Fibroblast of the aortic adventitia (primary cell): ENCODE data around the gene DSN1. TPM values are rescaled to one million over a fixed set of nuclear protein-coding genes. Genes with fewer than 3 reads are reported as not detected.

Experiments
- DNase-seq: peaks from one replicate; pipeline ENCODE4 v3.0.0-alpha.2; 2010; ENCODE audit warnings: low read depth
- H3K4me3 ChIP-seq: 2 replicates; pipeline ENCODE4 v1.5.1; 2011; ENCODE audit warnings: low read depth, mild to moderate bottlenecking, control low read depth, low read length, moderate library complexity
- total RNA-seq: library from RNA; depleted of rRNA; stranded (reverse); fragments of >200 nt; gene quantifications from 2 replicates; pipeline ENCODE4 v1.2.3, GENCODE V29; 2012; ENCODE audit warnings: low replicate concordance
- TF ChIP-seq, protein P1 (sequence below): IDR thresholded peaks from 2 replicates; pipeline ENCODE4 v1.5.1; 2011; ENCODE audit warnings: mild to moderate bottlenecking, low read length, control low read depth, inconsistent platforms; ENCODE audit not compliant: insufficient read depth

The DSN1 gene
- total RNA-seq, 1 donor: 40.4 TPM

- TF ChIP-seq, protein P1, sequence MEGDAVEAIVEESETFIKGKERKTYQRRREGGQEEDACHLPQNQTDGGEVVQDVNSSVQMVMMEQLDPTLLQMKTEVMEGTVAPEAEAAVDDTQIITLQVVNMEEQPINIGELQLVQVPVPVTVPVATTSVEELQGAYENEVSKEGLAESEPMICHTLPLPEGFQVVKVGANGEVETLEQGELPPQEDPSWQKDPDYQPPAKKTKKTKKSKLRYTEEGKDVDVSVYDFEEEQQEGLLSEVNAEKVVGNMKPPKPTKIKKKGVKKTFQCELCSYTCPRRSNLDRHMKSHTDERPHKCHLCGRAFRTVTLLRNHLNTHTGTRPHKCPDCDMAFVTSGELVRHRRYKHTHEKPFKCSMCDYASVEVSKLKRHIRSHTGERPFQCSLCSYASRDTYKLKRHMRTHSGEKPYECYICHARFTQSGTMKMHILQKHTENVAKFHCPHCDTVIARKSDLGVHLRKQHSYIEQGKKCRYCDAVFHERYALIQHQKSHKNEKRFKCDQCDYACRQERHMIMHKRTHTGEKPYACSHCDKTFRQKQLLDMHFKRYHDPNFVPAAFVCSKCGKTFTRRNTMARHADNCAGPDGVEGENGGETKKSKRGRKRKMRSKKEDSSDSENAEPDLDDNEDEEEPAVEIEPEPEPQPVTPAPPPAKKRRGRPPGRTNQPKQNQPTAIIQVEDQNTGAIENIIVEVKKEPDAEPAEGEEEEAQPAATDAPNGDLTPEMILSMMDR: no peak
- no peak overlapping the region for H3K4me3 ChIP-seq
- DNase-seq: no peak
Observed at GRCh38 chr20:36712775-36713174, 60.8 kb downstream of the DSN1 start.

- TF ChIP-seq, protein P1: no peak
- no peak overlapping the region for H3K4me3 ChIP-seq
- no peak for DNase-seq
Observed at GRCh38 chr20:36709126-36709525, 64.4 kb downstream of the DSN1 start.

DNA sequence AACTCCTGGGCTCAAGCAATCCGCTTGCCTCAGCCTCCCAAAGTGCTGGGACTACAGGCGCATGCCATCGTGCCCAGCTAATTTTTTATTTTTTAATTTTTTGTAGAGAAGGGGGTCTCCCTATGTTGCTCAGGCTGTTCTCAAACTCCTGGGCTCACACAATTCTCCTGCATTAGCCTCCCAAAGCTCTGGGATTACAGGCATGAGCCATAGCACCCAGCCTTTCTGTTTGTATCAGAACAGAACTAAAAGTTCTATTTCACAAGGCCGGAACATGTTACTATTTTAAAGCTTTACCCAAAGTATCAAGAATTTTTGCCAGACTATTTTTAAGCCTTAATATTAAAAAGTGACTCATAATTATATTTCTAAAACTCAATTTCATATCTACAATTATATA, 70.0 kb downstream of the DSN1 start:
- TF ChIP-seq, protein P1: no peak
- no peak overlapping the region for H3K4me3 ChIP-seq
- no peak for DNase-seq

Other genes with a start within 250 kb of the DSN1 start
- 43.6 and 50.0 TPM in 2 replicates for gene MYL9, start 232.2 kb downstream of the DSN1 start, total RNA-seq
- gene TGIF2, start 200.2 kb downstream of the DSN1 start, total RNA-seq: 3.1 and 4.8 TPM in 2 replicates
- 30.3 and 59.1 TPM in 2 replicates for gene RAB5IF, start 168.0 kb downstream of the DSN1 start, total RNA-seq
- not detected in 2 replicates for gene SLA2, start 127.6 kb downstream of the DSN1 start, total RNA-seq
- gene NDRG3, start 27.7 kb downstream of the DSN1 start, total RNA-seq: 15.3 and 23.1 TPM in 2 replicates
- gene TLDC2, start 102.4 kb upstream of the DSN1 start, total RNA-seq: 0.18 TPM in 1 of 2 replicates, not detected in the other
- gene SAMHD1, start 177.9 kb upstream of the DSN1 start, total RNA-seq: 32.7 and 41.8 TPM in 2 replicates